Measurements from ENCODE around the gene DNMT3L.
"Not testable (repeated sequence)": the region's sequence is repeated elsewhere in the genome, so short reads cannot be mapped to it uniquely, and the experiment has no call there.

The DNMT3L gene
- total RNA-seq: 0 to 0.07 reads per million in 2 donors

DNA sequence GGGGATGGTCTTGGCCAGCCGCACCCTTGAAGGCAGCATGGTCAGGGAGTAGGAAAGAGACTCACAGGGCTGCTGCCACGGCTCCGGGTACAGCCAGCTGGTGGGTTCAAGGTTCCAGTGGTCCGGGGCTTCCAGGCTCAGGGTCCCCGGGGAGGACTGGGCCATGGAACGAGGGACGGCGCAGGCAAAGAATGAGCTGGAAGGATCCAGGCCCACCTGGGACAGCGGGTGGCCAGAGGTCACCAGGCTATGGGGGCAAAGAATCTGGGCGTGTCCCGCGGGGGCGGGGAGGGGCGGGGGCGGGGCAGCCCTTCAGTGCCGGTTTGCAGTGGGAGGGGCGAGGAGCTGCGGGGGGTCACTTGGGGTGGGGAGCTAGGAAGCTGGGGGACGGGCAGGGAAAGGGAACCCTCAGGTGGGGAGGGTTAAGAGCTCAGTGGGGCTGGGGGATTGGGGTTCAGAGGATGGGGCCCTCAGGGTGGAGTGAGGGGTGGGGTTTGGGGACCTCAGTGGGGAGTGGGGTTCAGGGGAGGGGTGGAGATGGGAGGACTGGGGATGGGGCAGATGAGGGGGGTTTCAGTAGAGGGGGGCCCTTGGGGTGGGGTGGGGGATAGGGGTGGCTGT, at the start of gene DNMT3L:
Gene DNMT3L, minus strand, starts transcription at position 223 of the 621 bp plus-strand sequence. CDS start 638 bp downstream, outside the sequence.
- no peak for DNase-seq

GRCh38 chr21:44310628-44311507, 49.2 kb upstream of the DNMT3L start:
- DNase-seq: no peak

DNA sequence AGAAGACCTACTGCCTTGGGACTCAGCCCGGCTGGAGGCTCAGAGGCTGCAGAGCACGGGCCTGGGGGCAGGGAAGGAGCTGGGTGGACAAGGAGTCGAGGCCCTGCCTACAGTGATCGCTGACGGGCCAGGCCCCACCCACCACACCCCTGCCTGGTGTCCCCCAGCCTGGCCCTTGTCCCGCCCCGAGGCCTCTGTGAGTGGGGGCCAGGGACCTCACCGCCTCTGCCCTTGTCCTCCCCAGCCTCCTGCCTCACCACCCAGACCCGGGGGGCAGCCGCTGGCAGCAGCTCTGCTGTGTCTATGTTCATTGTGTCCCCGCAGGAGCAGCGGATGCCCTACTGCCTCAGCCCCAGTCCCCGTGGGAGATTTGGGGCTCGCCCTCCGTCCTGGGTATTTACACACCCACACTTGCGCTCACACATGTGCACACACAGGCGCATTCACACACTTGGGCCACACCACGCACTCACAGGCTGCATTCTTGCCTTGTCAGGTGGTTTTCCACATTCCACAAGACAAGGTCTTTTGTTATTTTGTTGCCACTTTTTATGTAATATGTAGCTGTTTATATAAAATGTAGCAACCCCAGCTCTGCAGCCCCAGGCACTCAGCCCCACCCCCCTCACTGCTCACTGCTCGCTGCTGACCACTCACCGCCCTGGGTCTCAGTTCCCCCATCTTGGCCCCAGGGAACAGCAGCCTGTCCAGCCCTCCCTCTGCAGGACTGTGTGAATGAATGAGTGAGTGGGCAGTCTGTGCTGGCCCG, 45.4 kb upstream of the DNMT3L start:
- no peak for DNase-seq

- DNase-seq: no peak
Measured at GRCh38 chr21:44305691-44306090, 44.0 kb upstream of the DNMT3L start.

DNA sequence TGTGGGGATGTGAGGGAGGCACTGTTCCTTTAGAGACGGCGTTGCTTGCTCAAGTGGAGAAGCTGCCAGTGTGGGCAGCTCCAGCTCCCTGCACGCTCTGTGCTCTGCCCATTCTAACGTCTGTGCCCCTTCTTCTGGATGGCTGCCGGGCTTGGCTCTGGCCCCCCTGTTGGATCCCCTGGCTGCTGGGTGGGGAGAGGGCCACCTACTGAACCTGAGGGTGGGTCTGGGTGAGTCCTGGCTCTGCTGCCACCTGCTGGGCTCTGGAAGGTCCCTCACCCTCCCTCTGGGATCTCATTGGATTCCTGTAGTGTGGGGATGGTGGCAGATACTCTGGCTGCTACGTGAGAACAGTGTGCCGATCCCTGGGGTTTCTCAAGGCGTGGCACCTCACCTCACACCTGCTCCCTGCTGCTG, 43.2 kb upstream of the DNMT3L start:
- peak in 4 of 5 experiments; percentile 10 to 49 (median 24) for DNase-seq

- DNase-seq: no peak
Measured at GRCh38 chr21:44304011-44304616, 42.4 kb upstream of the DNMT3L start.

GRCh38 chr21:44303490-44303981, 41.8 kb upstream of the DNMT3L start:
- no peak for DNase-seq

DNA sequence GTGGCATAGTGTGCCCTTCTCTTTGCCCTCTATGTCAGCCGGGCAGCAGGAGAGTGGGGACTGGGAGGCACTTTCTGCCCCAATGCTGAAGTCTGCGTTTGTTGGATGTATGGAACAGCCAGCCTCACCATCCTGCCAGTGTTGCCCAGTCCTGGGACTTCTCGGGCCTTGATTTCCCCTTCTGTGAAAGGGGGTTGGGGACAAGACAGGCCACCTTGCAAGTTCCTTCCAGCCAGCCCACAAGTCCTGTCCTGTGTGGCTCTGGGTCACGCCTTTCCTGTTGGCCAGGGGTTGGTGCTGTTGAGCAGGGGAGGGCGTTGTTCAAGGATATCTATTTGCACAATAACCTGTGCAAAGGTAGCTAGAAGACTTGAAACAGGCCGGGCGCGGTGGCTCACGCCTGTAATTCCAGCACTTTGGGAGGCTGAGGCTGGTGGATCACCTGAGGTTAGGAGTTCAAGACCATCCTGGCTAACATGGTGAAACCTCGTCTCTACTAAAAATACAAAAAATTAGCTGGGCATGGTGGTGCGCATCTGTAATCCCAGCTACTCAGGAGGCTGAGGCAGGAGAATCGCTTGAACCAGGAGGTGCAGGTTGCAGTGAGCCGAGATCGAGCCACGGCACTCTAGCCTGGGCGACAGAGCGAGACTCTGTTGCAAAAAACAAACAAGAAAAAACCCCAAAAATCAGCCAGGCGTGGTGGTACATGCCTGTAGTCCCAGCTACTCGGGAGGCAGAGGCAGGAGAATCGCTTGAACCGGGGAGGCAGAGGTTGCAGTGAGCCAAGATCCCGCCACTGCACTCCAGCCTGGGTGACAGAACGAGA, 41.1 kb upstream of the DNMT3L start:
- not testable (repeated sequence) for DNase-seq

DNA sequence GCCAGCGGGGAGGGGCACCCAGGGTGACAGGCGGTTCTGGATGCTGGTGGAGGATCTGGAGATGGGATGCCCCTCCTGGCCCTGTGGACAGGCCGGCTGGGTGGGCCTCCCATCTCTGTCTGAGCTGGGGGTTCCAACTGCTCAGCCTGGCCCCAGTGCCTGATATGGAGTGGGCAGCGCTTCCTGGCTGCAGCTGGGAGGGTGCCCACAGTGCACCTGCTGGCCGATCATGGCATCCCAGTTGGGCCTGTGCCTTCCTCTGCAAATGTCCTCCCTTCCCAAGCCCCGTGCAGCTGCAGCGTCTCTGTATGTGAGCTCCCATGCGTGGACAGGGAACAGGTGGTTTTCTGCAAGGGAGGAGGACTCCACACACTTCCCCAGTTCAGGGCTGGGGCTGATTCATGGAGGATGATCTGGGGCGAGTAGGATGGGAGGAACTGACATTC, 40.3 kb upstream of the DNMT3L start:
- DNase-seq: no peak

GRCh38 chr21:44301141-44301540, 39.4 kb upstream of the DNMT3L start:
- no peak for DNase-seq

- peak; percentile 36 to 61 (median 42) for DNase-seq
Measured at GRCh38 chr21:44300262-44300959, 38.7 kb upstream of the DNMT3L start.

- DNase-seq: peak; percentile 35 to 80 (median 40)
Measured at GRCh38 chr21:44299458-44300261, 38.0 kb upstream of the DNMT3L start, which contains the start of gene PFKL. Gene PFKL, plus strand, starts transcription at chr21:44300053. Its CDS starts 53 bp downstream, at chr21:44300106.

GRCh38 chr21:44299085-44299457, 37.4 kb upstream of the DNMT3L start:
- DNase-seq: peak in 1 of 5 experiments; percentile 72

GRCh38 chr21:44298301-44298700, 36.6 kb upstream of the DNMT3L start:
- DNase-seq: peak in 1 of 5 experiments; percentile 67

GRCh38 chr21:44297525-44298290, 36.0 kb upstream of the DNMT3L start:
- peak; percentile 31 to 73 (median 58) for DNase-seq

DNA sequence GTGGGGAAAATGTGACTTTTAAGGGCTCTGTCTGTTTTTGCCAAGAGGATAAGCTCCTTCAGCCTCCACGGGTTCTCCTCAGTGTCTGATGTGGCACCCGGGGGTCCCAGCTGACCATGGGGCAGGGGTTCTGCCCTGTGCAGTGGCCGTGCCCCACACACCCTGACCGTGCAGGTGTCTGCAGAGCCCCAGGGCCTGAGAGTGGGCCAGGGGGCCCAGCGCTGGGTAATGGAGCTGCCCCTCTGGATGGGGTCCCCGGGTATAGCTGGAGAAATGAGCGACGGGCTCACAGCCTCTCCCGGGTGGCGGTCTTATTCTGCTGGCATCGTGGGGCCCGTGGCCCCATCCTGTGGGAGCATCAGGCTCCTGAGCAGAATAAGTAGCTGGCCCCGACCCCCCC, 35.2 kb upstream of the DNMT3L start:
- DNase-seq: no peak

DNA sequence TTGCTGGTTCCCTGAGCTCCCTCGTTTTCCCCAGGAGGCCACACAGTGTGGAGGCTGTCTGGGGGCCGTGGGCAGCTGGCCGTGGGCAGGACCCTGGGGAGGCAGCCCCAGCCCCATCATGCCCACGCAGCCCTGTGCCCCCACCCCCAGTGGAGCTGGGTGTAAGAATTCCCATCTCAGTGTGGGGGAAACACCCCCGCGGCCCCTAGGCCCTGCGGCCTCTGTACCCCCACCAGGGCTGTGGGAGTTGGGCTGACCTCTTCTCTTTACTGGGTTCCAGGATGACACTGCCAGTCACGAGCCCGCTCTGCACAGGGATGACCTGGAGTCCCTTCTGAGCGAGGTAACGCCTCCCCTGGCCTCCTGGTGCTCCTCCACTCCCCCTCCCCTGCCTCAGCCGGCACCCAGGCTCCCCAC, 34.4 kb upstream of the DNMT3L start:
- no peak for DNase-seq

GRCh38 chr21:44295646-44296045, 33.9 kb upstream of the DNMT3L start:
- no peak for DNase-seq

GRCh38 chr21:44295163-44295573, 33.5 kb upstream of the DNMT3L start:
- no peak for DNase-seq
